GM23248 (cell line): ENCODE measurements around the gene SLC25A22. TPM values are rescaled to one million over a fixed set of nuclear protein-coding genes. Genes with fewer than 3 reads are reported as not detected.
A peak's percentile ranks its signal among the peaks of the same experiment; 100 is the strongest.

Experiments
- DNase-seq: peaks from one replicate; pipeline ENCODE4 v3.0.0-alpha.2; 2015
- H2AFZ ChIP-seq: fragments of 200-600 bp; sonication (generic); 2 replicates; pipeline ENCODE4 v1.6.1; 2016; ENCODE audit warnings: antibody characterized with exemption
- H3F3A ChIP-seq: fragments of 200-600 bp; sonication (generic); 2 replicates; pipeline ENCODE4 v1.6.1; 2016; ENCODE audit warnings: mild to moderate bottlenecking, antibody characterized with exemption, mixed run types; ENCODE audit not compliant: insufficient read depth
- H3K27ac ChIP-seq: fragments of 200-600 bp; sonication (generic); 2 replicates; pipeline ENCODE4 v1.5.1; 2016; ENCODE audit warnings: mild to moderate bottlenecking
- H3K27me3 ChIP-seq: fragments of 200-600 bp; sonication (generic); replicated peaks from 2 replicates; pipeline ENCODE4 v1.6.1; 2016; ENCODE audit warnings: mild to moderate bottlenecking; ENCODE audit not compliant: insufficient read depth
- H3K36me3 ChIP-seq: fragments of 200-600 bp; sonication (generic); 2 replicates; pipeline ENCODE4 v1.6.1; 2016; ENCODE audit warnings: low read depth, mild to moderate bottlenecking
- H3K4me1 ChIP-seq: fragments of 200-600 bp; sonication (generic); 2 replicates; pipeline ENCODE4 v1.6.1; 2016; ENCODE audit warnings: mild to moderate bottlenecking; ENCODE audit not compliant: insufficient read depth
- H3K4me2 ChIP-seq: fragments of 200-600 bp; sonication (generic); one replicate; pipeline ENCODE4 v1.6.1; 2016; ENCODE audit warnings: mild to moderate bottlenecking; ENCODE audit not compliant: unreplicated experiment
- H3K4me3 ChIP-seq: fragments of 200-600 bp; sonication (generic); 2 replicates; pipeline ENCODE4 v1.5.1; 2016; ENCODE audit warnings: mild to moderate bottlenecking
- H3K79me2 ChIP-seq: fragments of 200-600 bp; sonication (generic); 2 replicates; pipeline ENCODE4 v1.6.1; 2016; ENCODE audit warnings: mild to moderate bottlenecking; ENCODE audit not compliant: insufficient read depth
- H3K9ac ChIP-seq: fragments of 200-600 bp; sonication (generic); 2 replicates; pipeline ENCODE4 v1.6.1; 2016; ENCODE audit warnings: mild to moderate bottlenecking
- H3K9me2 ChIP-seq: fragments of 200-600 bp; sonication (generic); 2 replicates; pipeline ENCODE4 v1.6.1; 2016; ENCODE audit warnings: mixed run types, mild to moderate bottlenecking, moderate library complexity; ENCODE audit not compliant: insufficient read depth
- H3K9me3 ChIP-seq: fragments of 200-600 bp; sonication (generic); one replicate; pipeline ENCODE4 v1.6.1; 2017; ENCODE audit warnings: low read depth
- H4K20me1 ChIP-seq: fragments of 200-600 bp; sonication (generic); 2 replicates; pipeline ENCODE4 v1.6.0; 2016; ENCODE audit not compliant: insufficient read depth
- EZH2 ChIP-seq: fragments of 200-600 bp; sonication (generic); IDR thresholded peaks from 2 replicates; pipeline ENCODE4 v1.6.1; 2018; ENCODE audit warnings: antibody characterized with exemption, mild to moderate bottlenecking; ENCODE audit not compliant: insufficient read depth, poor library complexity, severe bottlenecking
- EZH2phosphoT487 ChIP-seq: fragments of 200-600 bp; sonication (generic); IDR thresholded peaks from 2 replicates; pipeline ENCODE4 v1.6.1; 2018; ENCODE audit warnings: antibody characterized with exemption, moderate library complexity, mild to moderate bottlenecking, low read depth; ENCODE audit not compliant: insufficient read depth
- WGBS, 2 experiments: methylation state at CpG; one replicate each; pipeline ENCODE4 v1.1.6; 2015 to 2017; ENCODE audit warnings: low lambda C conversion rate in 2 of 2, low coverage in 1 of 2; ENCODE audit errors: missing lambda C conversion rate in 2 of 2; 5-methylcytosine and 5-hydroxymethylcytosine counted together
- in situ Hi-C: fragments of 300-500 bp; cut with MboI; formaldehyde crosslinking; loops from 2 replicates; pipeline ENCODE4 v1.15.0; 2020
- polyA plus RNA-seq: library from polyadenylated mRNA; unstranded; fragments of >200 nt; fragmentation: Nextera tagmentation; extraction: Ambion mirVana; gene quantifications from 2 replicates; pipeline ENCODE4 v1.2.1, GENCODE V29; 2016
- total RNA-seq: library from RNA; depleted of rRNA; stranded (reverse); fragments of >200 nt; shearing (Covaris generic); gene quantifications from 2 replicates; pipeline ENCODE4 v1.2.3, GENCODE V29; 2014

Gene SLC25A22
- total and polyA plus RNA-seq, 2 experiments from 2014 or later, result 10.5 to 19.4 TPM

- Histone ChIP-seq H3K4me3 (no peak overlapping the region), H4K20me1 (no peaks in the 10 kb centered on the region), H3K36me3 (no peaks in the 10 kb centered on the region; the same call in 1 of the 2 replicates), H3K27me3 (no peaks in the 10 kb centered on the region), H3K27ac (no peak overlapping the region), H3K9me2 (no peaks in the 10 kb centered on the region), H3K4me2 (no peak overlapping the region), H3F3A (peaks cover 4% of the 10 kb centered on the region; the same call in 1 of the 2 replicates), H2AFZ (no peak overlapping the region), H3K9me3 (no peaks in the 10 kb centered on the region), H3K9ac (no peak overlapping the region), H3K79me2 (no peaks in the 10 kb centered on the region), H3K4me1 (peaks cover 6% of the 10 kb centered on the region)
- in situ Hi-C loops, result no loop called here
- no peak for TF ChIP-seq EZH2
- TF ChIP-seq EZH2phosphoT487, result no peak
- no peak for DNase-seq
- 92 to 93% methylated on average over 14 to 20 of the region's 20 CpGs for WGBS, 2 experiments
These were observed 3.2 kb upstream of the SLC25A22 start for GRCh38 chr11:801097-801780.

GRCh38 chr11:800473-800872 lies 2.4 kb upstream of the SLC25A22 start:
- TF ChIP-seq EZH2 (no peak), EZH2phosphoT487 (no peak)
- no peak overlapping the region for H2AFZ ChIP-seq
- H3K9ac ChIP-seq, result no peak overlapping the region
- no peaks in the 10 kb centered on the region for H3K27me3 ChIP-seq
- H3K4me2 ChIP-seq, result no peak overlapping the region
- 0 out of 2 replicates have a peak, but pooled peaks cover under 1% of the 10 kb centered on the region for H3K79me2 ChIP-seq
- no peak overlapping the region for H3K27ac ChIP-seq
- 89 to 91% methylated on average over 22 to 30 of the region's 30 CpGs for WGBS, 2 experiments
- no peaks in the 10 kb centered on the region for H4K20me1 ChIP-seq
- H3K9me2 ChIP-seq, result no peaks in the 10 kb centered on the region
- in situ Hi-C loops, result no loop called here
- H3K4me1 ChIP-seq, result peaks cover 6% of the 10 kb centered on the region
- H3K9me3 ChIP-seq, result no peaks in the 10 kb centered on the region
- DNase-seq, result no peak
- H3K36me3 ChIP-seq, result no peaks in the 10 kb centered on the region; the same call in 1 of the 2 replicates
- H3F3A ChIP-seq, result peaks cover 4% of the 10 kb centered on the region; the same call in 1 of the 2 replicates
- no peak overlapping the region for H3K4me3 ChIP-seq

- no peak overlapping the region for H3K27ac ChIP-seq
- peaks cover 6% of the 10 kb centered on the region for H3K4me1 ChIP-seq
- peaks cover 4% of the 10 kb centered on the region; the same call in 1 of the 2 replicates for H3F3A ChIP-seq
- H3K4me3 ChIP-seq, result no peak overlapping the region
- in situ Hi-C loops, result no loop called here
- H3K9me2 ChIP-seq, result no peaks in the 10 kb centered on the region
- H3K9ac ChIP-seq, result no peak overlapping the region
- DNase-seq, result no peak
- TF ChIP-seq EZH2, result no peak
- TF ChIP-seq EZH2phosphoT487, result no peak
- WGBS, 2 experiments, result 91 to 94% methylated on average over 28 to 31 of the region's 32 CpGs
- no peak overlapping the region for H2AFZ ChIP-seq
- no peaks in the 10 kb centered on the region; the same call in 1 of the 2 replicates for H3K36me3 ChIP-seq
- H4K20me1 ChIP-seq, result no peaks in the 10 kb centered on the region
- no peak overlapping the region for H3K4me2 ChIP-seq
- peaks cover 7% of the 10 kb centered on the region for H3K79me2 ChIP-seq
- no peaks in the 10 kb centered on the region for H3K9me3 ChIP-seq
- no peaks in the 10 kb centered on the region for H3K27me3 ChIP-seq
These were observed 1.7 kb upstream of the SLC25A22 start for GRCh38 chr11:799641-800316.

GRCh38 chr11:797296-798092 lies 587 bp downstream of the SLC25A22 start:
- Histone ChIP-seq H3K4me3 (peak overlapping the region; percentile 82), H2AFZ (peak overlapping the region; percentile 75), H4K20me1 (no peaks in the 10 kb centered on the region), H3K9ac (peak overlapping the region; percentile 85), H3K4me2 (peak overlapping the region; percentile 84), H3K4me1 (peaks cover 6% of the 10 kb centered on the region), H3K9me2 (no peaks in the 10 kb centered on the region), H3F3A (peaks cover 4% of the 10 kb centered on the region; the same call in 1 of the 2 replicates), H3K79me2 (peaks cover 12% of the 10 kb centered on the region), H3K27me3 (no peaks in the 10 kb centered on the region), H3K27ac (peak overlapping the region; percentile 86), H3K36me3 (no peaks in the 10 kb centered on the region), H3K9me3 (no peaks in the 10 kb centered on the region)
- TF ChIP-seq EZH2, result no peak
- no peak for TF ChIP-seq EZH2phosphoT487
- 1% methylated on average over 41 to 55 of the region's 57 CpGs for WGBS, 2 experiments
- DNase-seq, result peak; percentile 93
- in situ Hi-C loops, result no loop called here
